H1 (cell line): Measurements from ENCODE around the gene ARV1. TPM values are rescaled to one million over a fixed set of nuclear protein-coding genes. Genes with fewer than 3 reads are reported as not detected.

Source experiments
- CTCF ChIA-PET: fragments of 300-600 bp; sonication (Branson Sonifier 250); formaldehyde crosslinking; loops from one replicate; lab custom pipeline; 2021; ENCODE audit not compliant: partially characterized antibody; lab: Charles Lee
- POLR2A ChIA-PET: fragments of 300-600 bp; sonication (Branson Sonifier 250); formaldehyde crosslinking; loops from one replicate; lab custom pipeline; 2021; ENCODE audit warnings: inconsistent platforms; ENCODE audit not compliant: partially characterized antibody; lab: Charles Lee
- DNase-seq, 2 experiments: peaks; one replicate each; pipeline versions ENCODE4 v3.0.0 to v3.0.0-alpha.2; 2010 to 2022; ENCODE audit warnings: low spot score in 2 of 2, low read depth in 1 of 2, mixed read lengths in 1 of 2
- FAIRE-seq: peaks from 2 replicates; lab custom pipeline; 2011; peaks lifted over from hg19 to GRCh38; lab: Jason Lieb, UNC
- H2AFZ ChIP-seq: 2 replicates; pipeline ENCODE4 v1.8.1; 2012; ENCODE audit warnings: low read length, inconsistent platforms
- H2AK5ac ChIP-seq: 2 replicates; pipeline ENCODE4 v1.6.1; 2013; ENCODE audit warnings: low read depth, low read length
- H2BK120ac ChIP-seq: replicated peaks from 2 replicates; pipeline ENCODE3; 2013; ENCODE audit warnings: low read depth, low read length, inconsistent platforms
- H2BK12ac ChIP-seq: 2 replicates; pipeline ENCODE4 v1.6.1; 2013; ENCODE audit warnings: low read depth, low read length
- H2BK15ac ChIP-seq: 2 replicates; pipeline ENCODE4 v1.6.1; 2013; ENCODE audit warnings: low read length
- H2BK20ac ChIP-seq: 2 replicates; pipeline ENCODE4 v1.6.1; 2013; ENCODE audit warnings: low read length
- H2BK5ac ChIP-seq: 2 replicates; pipeline ENCODE4 v1.6.1; 2013; ENCODE audit warnings: low read depth, low read length
- H3K14ac ChIP-seq: 2 replicates; pipeline ENCODE4 v1.6.1; 2013; ENCODE audit warnings: inconsistent platforms; ENCODE audit not compliant: insufficient read length
- H3K18ac ChIP-seq: 2 replicates; pipeline ENCODE4 v1.6.1; 2013; ENCODE audit warnings: low read length; ENCODE audit errors: extremely low read depth
- H3K23ac ChIP-seq: 2 replicates; pipeline ENCODE4 v1.6.1; 2013; ENCODE audit warnings: inconsistent platforms; ENCODE audit not compliant: insufficient read length
- H3K23me2 ChIP-seq: 2 replicates; pipeline ENCODE4 v1.6.1; 2013; ENCODE audit warnings: low read depth, low read length
- H3K27ac ChIP-seq: 2 replicates; pipeline ENCODE4 v1.6.1; 2011; ENCODE audit warnings: low read depth, low read length, inconsistent platforms
- H3K27me3 ChIP-seq, 4 experiments: replicated peaks in 1 of 4; 1 replicate in 1 of 4; 2 replicates in 3 of 4; pipeline versions ENCODE4 v1.6.1 to v1.8.1; 2011 to 2013; ENCODE audit warnings: low read length in 3 of 4, mild to moderate bottlenecking in 3 of 4, inconsistent platforms in 2 of 4, mixed read lengths in 2 of 4, moderate library complexity in 1 of 4; ENCODE audit not compliant: control insufficient read depth in 3 of 4, insufficient read depth in 3 of 4; ENCODE audit errors: extremely low read depth in 1 of 4
- H3K36me3 ChIP-seq, 4 experiments: 2 replicates each; pipeline versions ENCODE4 v1.6.1 to v1.8.1; 2011 to 2013; ENCODE audit warnings: mild to moderate bottlenecking in 4 of 4, low read length in 3 of 4, moderate library complexity in 2 of 4, control low read depth in 1 of 4, inconsistent platforms in 1 of 4; ENCODE audit not compliant: insufficient read depth in 4 of 4, control insufficient read depth in 2 of 4
- H3K4ac ChIP-seq: replicated peaks from 2 replicates; pipeline ENCODE3; 2013; ENCODE audit warnings: low read length, low read depth, mixed read lengths, inconsistent platforms; ENCODE audit not compliant: insufficient read length
- H3K4me1 ChIP-seq, 4 experiments: replicated peaks in 1 of 4; 1 replicate in 1 of 4; 2 replicates in 3 of 4; pipeline versions ENCODE4 v1.6.1 to v1.8.1; 2011 to 2013; ENCODE audit warnings: low read length in 3 of 4, inconsistent platforms in 2 of 4, mixed read lengths in 1 of 4; ENCODE audit not compliant: insufficient read depth in 4 of 4, control insufficient read depth in 3 of 4
- H3K4me2 ChIP-seq, 2 experiments: 2 replicates each; pipeline versions ENCODE4 v1.6.1 to v1.8.1; 2011 to 2013; ENCODE audit warnings: low read depth in 2 of 2, low read length in 2 of 2, control low read depth in 1 of 2, inconsistent platforms in 1 of 2, mild to moderate bottlenecking in 1 of 2; ENCODE audit not compliant: insufficient read depth in 1 of 2
- H3K4me3 ChIP-seq, 4 experiments: fragments of 200-600, 300-600 bp in 1 of 4; sonication (generic), shearing (Covaris generic), sonication (Bioruptor Twin) in 1 of 4; 2 replicates each; pipeline versions ENCODE4 v1.5.1 to v1.8.1; 2011 to 2016; ENCODE audit warnings: low read length in 4 of 4, low read depth in 3 of 4, control low read depth in 2 of 4, inconsistent platforms in 2 of 4, mild to moderate bottlenecking in 2 of 4, mixed read lengths in 1 of 4, moderate library complexity in 1 of 4; ENCODE audit not compliant: insufficient read depth in 2 of 4; ENCODE audit errors: extremely low read depth in 1 of 4
- H3K56ac ChIP-seq: replicated peaks from 2 replicates; pipeline ENCODE3; 2013; ENCODE audit warnings: low read depth, mild to moderate bottlenecking, mixed read lengths, low read length, inconsistent platforms; ENCODE audit not compliant: insufficient read length
- H3K79me1 ChIP-seq: 2 replicates; pipeline ENCODE4 v1.6.1; 2013; ENCODE audit warnings: low read depth, low read length, control low read depth
- H3K79me2 ChIP-seq, 2 experiments: 2 replicates each; pipeline versions ENCODE4 v1.6.1 to v1.8.1; 2012 to 2013; ENCODE audit warnings: low read length in 2 of 2, mild to moderate bottlenecking in 2 of 2, inconsistent platforms in 1 of 2; ENCODE audit not compliant: insufficient read depth in 2 of 2, control insufficient read depth in 1 of 2
- H3K9ac ChIP-seq, 4 experiments: replicated peaks in 1 of 4; 1 replicate in 1 of 4; 2 replicates in 3 of 4; pipeline versions ENCODE4 v1.6.1 to v1.8.1; 2011 to 2013; ENCODE audit warnings: low read depth in 3 of 4, low read length in 3 of 4, control low read depth in 2 of 4, mild to moderate bottlenecking in 2 of 4, moderate library complexity in 2 of 4, inconsistent platforms in 1 of 4; ENCODE audit errors: extremely low read depth in 1 of 4
- H3K9me3 ChIP-seq, 2 experiments: 2 replicates each; pipeline versions ENCODE4 v1.6.1 to v1.8.1; 2012 to 2013; ENCODE audit warnings: mild to moderate bottlenecking in 2 of 2, moderate library complexity in 2 of 2, control low read depth in 1 of 2, inconsistent platforms in 1 of 2, low read depth in 1 of 2, low read length in 1 of 2, mixed read lengths in 1 of 2; ENCODE audit not compliant: insufficient read depth in 2 of 2
- H4K20me1 ChIP-seq, 2 experiments: replicated peaks in 1 of 2; 2 replicates each; pipeline versions ENCODE3 to v1.8.1; 2011 to 2013; ENCODE audit warnings: inconsistent platforms in 2 of 2, low read length in 2 of 2, mild to moderate bottlenecking in 1 of 2; ENCODE audit not compliant: insufficient read depth in 2 of 2, control insufficient read depth in 1 of 2
- H4K5ac ChIP-seq: 2 replicates; pipeline ENCODE4 v1.6.1; 2013; ENCODE audit warnings: low read length, low read depth, mixed read lengths, inconsistent platforms; ENCODE audit not compliant: insufficient read length
- H4K8ac ChIP-seq: 2 replicates; pipeline ENCODE4 v1.8.0; 2013; ENCODE audit warnings: mild to moderate bottlenecking, moderate library complexity, low read length, inconsistent platforms; ENCODE audit not compliant: insufficient read depth; ENCODE audit errors: extremely low read depth
- H4K91ac ChIP-seq: replicated peaks from 2 replicates; pipeline ENCODE3; 2013; ENCODE audit warnings: low read length, mixed read lengths, inconsistent platforms; ENCODE audit not compliant: insufficient read length
- CREB1 ChIP-seq: IDR thresholded peaks from 2 replicates; pipeline ENCODE4 v1.6.1; 2012; ENCODE audit warnings: inconsistent platforms
- EGR1 ChIP-seq: IDR thresholded peaks from 2 replicates; pipeline ENCODE4 v1.6.1; 2011; ENCODE audit warnings: low read depth, low read length, borderline replicate concordance
- EP300 ChIP-seq, 2 experiments: IDR thresholded peaks; 1 replicate in 1 of 2; 2 replicates in 1 of 2; pipeline ENCODE4 v1.6.1; 2011 to 2012; ENCODE audit warnings: low read depth in 2 of 2, low read length in 2 of 2, mild to moderate bottlenecking in 2 of 2, borderline replicate concordance in 1 of 2, inconsistent platforms in 1 of 2, moderate library complexity in 1 of 2
- RBBP5 ChIP-seq: IDR thresholded peaks from 2 replicates; pipeline ENCODE4 v1.7.1; 2012; ENCODE audit warnings: low read depth, mild to moderate bottlenecking, inconsistent platforms, low read length, moderate library complexity, borderline replicate concordance
- RNF2 ChIP-seq: fragments of 200-900, 300-1000 bp; sonication (generic); IDR thresholded peaks from 2 replicates; pipeline ENCODE4 v1.7.1; 2016; ENCODE audit warnings: borderline replicate concordance, low read depth, mild to moderate bottlenecking, antibody characterized with exemption, low read length; ENCODE audit not compliant: poor library complexity, severe bottlenecking; ENCODE audit errors: missing control alignments
- SIN3A ChIP-seq, 2 experiments: IDR thresholded peaks in 1 of 2; conservative IDR thresholded peaks in 1 of 2; 2 replicates each; pipeline ENCODE4 v1.6.1; 2011 to 2012; ENCODE audit warnings: low read length in 2 of 2, improper control_type of control experiment in 1 of 2, low read depth in 1 of 2, mild to moderate bottlenecking in 1 of 2
- SIRT6 ChIP-seq: IDR thresholded peaks from one replicate; pipeline ENCODE4 v1.7.1; 2012; ENCODE audit warnings: low read length, inconsistent platforms
- SP1 ChIP-seq: IDR thresholded peaks from 2 replicates; pipeline ENCODE4 v1.6.1; 2011; ENCODE audit warnings: low read depth, low read length
- SP4 ChIP-seq: IDR thresholded peaks from 2 replicates; pipeline ENCODE4 v1.6.1; 2012; ENCODE audit warnings: low read length, inconsistent platforms
- ZNF274 ChIP-seq: IDR thresholded peaks from 2 replicates; pipeline ENCODE4 v1.7.0; 2012; ENCODE audit warnings: low read length, borderline replicate concordance; ENCODE audit errors: extremely low read depth
- WGBS, 2 experiments: shearing (Covaris generic) in 1 of 2; methylation state at CpG; one replicate each; pipeline versions ENCODE4 v1.1.6 to v1.1.7; 2013 to 2015; ENCODE audit warnings: low lambda C conversion rate in 2 of 2, mixed read lengths in 2 of 2, inconsistent platforms in 1 of 2, low coverage in 1 of 2, missing lambda C conversion rate in 1 of 2; ENCODE audit not compliant: insufficient replicate concordance in 2 of 2, insufficient coverage in 1 of 2, insufficient read length in 1 of 2; ENCODE audit errors: extremely low coverage in 1 of 2, missing lambda C conversion rate in 1 of 2; 5-methylcytosine and 5-hydroxymethylcytosine counted together
- polyA plus RNA-seq, 7 experiments: library from polyadenylated mRNA; depleted of rRNA in 3 of 7; stranded (reverse) in 5 of 7; unstranded in 2 of 7; fragments of >200 nt in 5 of 7; fragments of 200-250 nt in 2 of 7; gene quantifications; 1 replicate in 5 of 7; 2 replicates in 1 of 7; 4 replicates in 1 of 7; pipeline versions ENCODE4 v1.2.1 to v1.2.3, GENCODE V29; 2011 to 2013; ENCODE audit warnings: missing spikeins in 2 of 7, mixed read lengths in 2 of 7
- total RNA-seq: library from RNA; stranded (reverse); fragmentation: NEBNext Ultra II Directional; extraction: Animal tissue kit (Norgen Biotek cat#: 25700); gene quantifications from 2 replicates; pipeline ENCODE4 v1.2.1, GENCODE V29; 2021

ARV1 gene
- total and polyA plus RNA-seq, 2 of the 8 experiments (the other 6 are each of a cell fraction or from before 2014, with no cell fraction given): 13.1 to 13.4 TPM

GRCh38 chr1:231037585-231038517 is 59.0 kb downstream of the ARV1 start:
- H3K9me3 ChIP-seq: no peaks in the 10 kb centered on the region
- H4K5ac ChIP-seq: no peak overlapping the region
- H2BK120ac ChIP-seq: no peak overlapping the region
- peaks cover 0 to 5% (median 2%) of the 10 kb centered on the region in 4 experiments; a peak in 5 of 7 replicates for H3K4me1 ChIP-seq
- H3K9ac ChIP-seq: no peak overlapping the region
- H3K56ac ChIP-seq: no peak overlapping the region
- no peak overlapping the region for H2BK5ac ChIP-seq
- no peak overlapping the region for H3K18ac ChIP-seq
- no peak overlapping the region for H4K91ac ChIP-seq
- no peak overlapping the region for H2AFZ ChIP-seq
- no peaks in the 10 kb centered on the region for H3K79me2 ChIP-seq
- no peaks in the 10 kb centered on the region; a peak in 1 of 8 replicates for H3K36me3 ChIP-seq
- no peak for FAIRE-seq
- H3K27me3 ChIP-seq: peaks cover 27 to 56% (median 53%) of the 10 kb centered on the region in 4 experiments
- ChIA-PET POLR2A (no interaction called here), CTCF (interaction anchor here (0.8 to 1.6 kb wide), 6 partner anchors 20 to 218 kb away, joined by 3 to 4 read pairs (median 3); no protein-coding TSS in a partner anchor)
- 84% methylated on average over 13 of the region's 13 CpGs; no CpG with 5 or more reads in 1 of the 2 experiments for WGBS, 2 experiments
- H2BK20ac ChIP-seq: no peak overlapping the region
- no peak for DNase-seq
- H3K4ac ChIP-seq: no peak overlapping the region
- no peak overlapping the region for H4K8ac ChIP-seq
- H3K23ac ChIP-seq: no peak overlapping the region
- H2BK15ac ChIP-seq: no peak overlapping the region
- H3K4me2 ChIP-seq: no peak overlapping the region; a peak in 1 of 4 replicates
- H3K27ac ChIP-seq: no peak overlapping the region
- no peak overlapping the region for H2AK5ac ChIP-seq
- no peak overlapping the region for H3K14ac ChIP-seq
- H4K20me1 ChIP-seq: peaks cover 2 to 9% of the 10 kb centered on the region in 2 experiments
- no peaks in the 10 kb centered on the region for H3K79me1 ChIP-seq
- no peak overlapping the region for H2BK12ac ChIP-seq
- H3K23me2 ChIP-seq: peaks cover 12% of the 10 kb centered on the region; the same call in 1 of the 2 replicates
- H3K4me3 ChIP-seq: no peak overlapping the region
- TF ChIP-seq RNF2: no peak
- TF ChIP-seq SP1: no peak
- no peak for TF ChIP-seq SIN3A (conservative IDR thresholded peaks at IDR 0.05 in 1 of 2, IDR thresholded peaks at IDR 0.05 in 1 of 2; ENCODE audit: low read depth in 1 of 2, low read length in 2 of 2)
- no peak for TF ChIP-seq CREB1
- no peak for TF ChIP-seq ZNF274
- no peak for TF ChIP-seq SIRT6
- no peak for TF ChIP-seq SP4
- no peak for TF ChIP-seq RBBP5
- no peak for TF ChIP-seq EP300 (IDR thresholded peaks at IDR 0.05; ENCODE audit: borderline replicate concordance in 1 of 2, low read depth in 2 of 2, low read length in 2 of 2)
- no peak for TF ChIP-seq EGR1
